Transverse colon (tissue), 4 donors: ENCODE results near the gene DIABLO.

ENCODE experiments used
- POLR2A ChIP-seq: fragments of 450-650 bp; IDR thresholded peaks from one replicate; pipeline ENCODE4 v1.6.1; 2016; ENCODE audit warnings: antibody characterized with exemption, mild to moderate bottlenecking, moderate library complexity
- POLR2AphosphoS5 ChIP-seq, 3 donors: sonication (generic); formaldehyde crosslinking; IDR thresholded peaks; one replicate each; pipeline ENCODE4 v1.6.1; 2016; ENCODE audit warnings: antibody characterized with exemption in 3 of 3
- TF ChIP-seq, protein P1 (sequence below), 5 experiments: fragments of 200-600 bp in 3 of 5; fragments of 450-650 bp in 2 of 5; sonication (generic) in 3 of 5; IDR thresholded peaks; 1 replicate in 2 of 5; 2 replicates in 3 of 5; pipeline ENCODE4 v1.5.1; 2016 to 2017; ENCODE audit warnings: antibody characterized with exemption in 5 of 5, inconsistent platforms in 3 of 5, mild to moderate bottlenecking in 2 of 5, moderate library complexity in 1 of 5

- TF ChIP-seq, protein P1, sequence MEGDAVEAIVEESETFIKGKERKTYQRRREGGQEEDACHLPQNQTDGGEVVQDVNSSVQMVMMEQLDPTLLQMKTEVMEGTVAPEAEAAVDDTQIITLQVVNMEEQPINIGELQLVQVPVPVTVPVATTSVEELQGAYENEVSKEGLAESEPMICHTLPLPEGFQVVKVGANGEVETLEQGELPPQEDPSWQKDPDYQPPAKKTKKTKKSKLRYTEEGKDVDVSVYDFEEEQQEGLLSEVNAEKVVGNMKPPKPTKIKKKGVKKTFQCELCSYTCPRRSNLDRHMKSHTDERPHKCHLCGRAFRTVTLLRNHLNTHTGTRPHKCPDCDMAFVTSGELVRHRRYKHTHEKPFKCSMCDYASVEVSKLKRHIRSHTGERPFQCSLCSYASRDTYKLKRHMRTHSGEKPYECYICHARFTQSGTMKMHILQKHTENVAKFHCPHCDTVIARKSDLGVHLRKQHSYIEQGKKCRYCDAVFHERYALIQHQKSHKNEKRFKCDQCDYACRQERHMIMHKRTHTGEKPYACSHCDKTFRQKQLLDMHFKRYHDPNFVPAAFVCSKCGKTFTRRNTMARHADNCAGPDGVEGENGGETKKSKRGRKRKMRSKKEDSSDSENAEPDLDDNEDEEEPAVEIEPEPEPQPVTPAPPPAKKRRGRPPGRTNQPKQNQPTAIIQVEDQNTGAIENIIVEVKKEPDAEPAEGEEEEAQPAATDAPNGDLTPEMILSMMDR (IDR thresholded peaks at IDR 0.05): no peak
- TF ChIP-seq POLR2A (no peak), POLR2AphosphoS5 (IDR thresholded peaks at IDR 0.05) (no peak)
These were observed 31.0 kb downstream of the DIABLO start for GRCh38 chr12:122194804-122195203.
